HG03025 (cell line): ENCODE results near the gene AP3D1.
"Not testable (repeated sequence)": the region's sequence is repeated elsewhere in the genome, so short reads cannot be mapped to it uniquely, and the experiment has no call there.

Experiments used
- ATAC-seq: cut with Tn5 transposase; IDR thresholded peaks from one replicate; pipeline ENCODE4 v1.9.1; 2021; ENCODE audit warnings: mild to moderate bottlenecking, moderate library complexity; ENCODE audit not compliant: unreplicated experiment, low FRiP score

AP3D1 gene

DNA sequence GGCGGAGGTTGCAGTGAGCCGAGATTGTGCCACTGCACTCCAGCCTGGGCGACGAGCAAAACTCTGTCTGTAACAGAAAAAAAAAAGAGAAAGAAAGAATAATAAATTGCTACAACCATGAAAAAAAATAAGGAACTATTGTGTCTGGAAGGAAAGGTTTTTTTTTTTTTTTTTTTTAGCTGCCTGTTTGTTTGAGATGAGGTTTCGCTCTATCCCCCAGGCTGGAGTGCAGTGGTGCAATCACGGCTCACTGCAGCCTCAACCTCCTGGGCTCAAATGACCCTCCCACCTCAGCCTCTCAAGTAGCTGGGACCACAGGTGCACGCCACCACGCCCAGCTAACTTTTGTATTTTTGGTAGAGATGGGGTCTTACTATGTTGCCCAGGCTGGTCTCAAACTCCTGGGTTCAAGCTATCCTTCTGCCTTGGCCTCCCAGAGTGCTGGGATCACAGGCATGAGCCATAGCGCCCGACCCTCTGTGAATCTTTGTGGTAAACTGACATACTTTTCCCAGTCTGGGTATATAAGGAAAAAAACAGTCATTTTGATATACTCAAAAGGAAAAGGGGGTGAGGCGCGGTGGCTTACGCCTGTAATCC, 59.3 kb downstream of the AP3D1 start:
- not testable (repeated sequence) for ATAC-seq

DNA sequence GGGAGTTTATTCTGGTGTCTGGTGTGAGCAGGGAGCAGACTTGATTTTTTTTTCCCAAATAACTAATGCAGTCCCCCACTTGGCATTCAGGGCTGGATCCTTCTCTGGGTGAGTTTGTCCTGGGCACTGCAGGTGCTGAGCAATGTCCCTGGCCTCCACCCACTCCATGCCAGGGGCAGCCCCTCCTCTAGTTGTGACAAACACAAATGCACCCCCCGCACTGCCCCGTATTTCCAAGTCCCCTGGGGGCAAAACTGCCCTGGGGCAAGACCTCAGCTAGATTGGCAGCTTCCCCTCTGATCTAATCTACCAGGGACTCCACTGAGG, 61.7 kb downstream of the AP3D1 start:
- no peak for ATAC-seq

- ATAC-seq = no peak
These were observed 62.2 kb downstream of the AP3D1 start for GRCh38 chr19:2089001-2089711.

- no peak for ATAC-seq
These were observed 63.7 kb downstream of the AP3D1 start for GRCh38 chr19:2087621-2088100.

DNA sequence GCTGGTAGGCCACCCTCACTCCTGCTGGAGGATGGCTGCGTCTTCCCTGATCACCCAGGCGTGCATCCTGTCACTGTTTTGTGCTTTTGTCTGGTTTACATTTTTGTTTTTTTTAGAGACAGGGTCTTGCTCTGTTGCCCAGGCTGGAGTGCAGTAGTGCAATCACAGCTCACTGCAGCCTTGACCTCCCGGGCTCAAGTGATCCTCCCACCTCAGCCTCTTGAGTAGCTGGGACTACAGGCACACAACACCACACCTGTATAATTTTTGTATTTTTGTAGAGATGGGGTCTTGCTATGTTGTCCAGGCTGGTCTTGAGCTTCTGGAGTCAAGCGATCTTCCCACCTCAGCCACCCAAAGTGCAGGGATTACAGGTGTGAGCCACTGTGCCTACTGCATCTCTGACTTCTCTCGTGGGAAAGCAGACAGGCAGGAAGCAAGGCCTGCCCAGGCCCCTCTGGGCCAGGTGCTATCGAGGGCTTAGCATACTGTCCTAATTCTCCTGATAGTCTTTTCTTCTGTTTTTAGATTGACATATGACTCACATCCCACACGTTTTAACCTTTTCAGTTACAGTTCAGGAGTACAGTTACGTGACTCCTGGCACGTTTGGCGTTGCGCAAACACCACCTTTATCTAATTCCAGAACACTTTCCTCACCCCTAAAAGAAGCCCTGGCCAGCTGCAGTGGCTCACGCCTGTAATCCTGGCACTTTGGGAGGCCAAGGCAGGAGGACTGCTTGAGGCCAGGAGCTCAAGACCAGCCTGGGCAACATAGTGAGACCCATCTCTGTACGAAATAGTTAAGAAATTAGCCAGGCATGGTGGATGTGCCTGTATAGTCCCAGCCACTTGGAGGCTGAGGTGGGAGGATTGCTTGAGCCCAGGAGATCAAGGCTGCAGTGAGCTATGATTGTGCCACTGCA, 64.4 kb downstream of the AP3D1 start:
- ATAC-seq = not testable (repeated sequence)

- no peak for ATAC-seq
These were observed 66.2 kb downstream of the AP3D1 start for GRCh38 chr19:2084993-2085720.

DNA sequence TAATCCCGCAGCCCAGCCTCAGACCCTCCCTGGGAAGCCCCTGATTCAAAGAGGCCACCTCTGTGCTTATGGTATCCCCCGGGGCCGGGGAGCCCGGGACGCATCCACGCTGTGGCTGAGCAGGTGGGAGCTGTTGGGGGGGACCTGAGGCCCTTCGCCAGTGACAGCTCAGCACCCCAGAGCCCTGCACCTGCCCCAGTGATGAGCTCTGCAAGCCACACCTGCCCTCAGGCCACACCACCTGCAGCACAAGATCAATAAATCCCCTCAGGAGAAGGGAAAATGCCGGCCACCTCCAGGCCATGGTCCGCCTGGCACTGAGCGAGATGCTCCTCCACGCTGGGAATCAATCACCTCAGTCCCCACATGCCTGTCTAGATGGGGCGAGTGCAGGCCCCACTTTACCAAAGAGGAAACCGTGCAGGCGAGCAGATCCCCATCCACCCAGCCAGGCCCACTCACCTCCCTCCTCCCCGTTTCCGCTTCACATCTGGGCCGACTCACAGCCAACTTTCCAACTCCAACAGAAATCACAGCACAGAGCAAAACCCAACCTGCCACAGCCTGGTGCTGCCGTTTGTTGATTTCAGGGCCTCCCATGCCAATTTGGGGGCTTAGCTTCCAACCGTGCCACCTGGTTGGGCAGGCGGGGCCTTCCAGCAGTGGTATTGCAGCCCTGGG, 68.1 kb downstream of the AP3D1 start:
- no peak for ATAC-seq

- ATAC-seq = no peak
These were observed 69.2 kb downstream of the AP3D1 start for GRCh38 chr19:2081873-2082810.

DNA sequence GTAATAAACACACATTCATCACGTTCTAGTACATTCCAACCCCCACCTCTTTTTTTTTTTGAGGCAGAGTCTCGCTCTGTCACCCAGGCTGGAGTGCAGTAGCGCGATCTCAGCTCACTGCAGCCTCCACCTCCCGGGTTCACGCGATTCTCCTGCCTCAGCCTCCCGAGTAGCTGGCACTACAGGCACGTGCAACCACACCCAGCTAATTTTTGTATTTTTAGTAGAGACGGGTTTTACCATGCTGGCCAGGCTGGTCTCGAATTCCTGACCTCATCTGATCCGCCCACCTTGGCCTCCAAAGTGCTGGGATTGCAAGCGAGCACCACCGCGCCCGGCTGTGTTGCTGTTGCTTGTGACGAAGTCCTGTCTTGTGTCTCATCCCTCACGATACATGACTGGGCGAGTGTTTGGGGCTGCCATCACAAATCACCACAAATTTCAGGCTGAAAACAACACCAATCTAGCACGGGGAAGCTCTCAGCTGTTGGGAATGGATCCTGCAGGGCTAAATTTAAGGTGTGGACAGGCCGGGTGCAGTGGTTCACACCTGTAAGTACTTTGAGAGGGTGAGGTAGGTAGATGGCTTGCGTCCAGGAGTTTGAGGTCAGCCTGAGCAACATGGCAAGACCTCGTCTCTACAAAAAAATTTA, 70.9 kb downstream of the AP3D1 start:
- no peak for ATAC-seq

GRCh38 chr19:2079865-2080301, 71.5 kb downstream of the AP3D1 start:
- ATAC-seq = no peak

- no peak for ATAC-seq
These were observed 72.1 kb downstream of the AP3D1 start for GRCh38 chr19:2079076-2079864.

GRCh38 chr19:2077833-2078619, 73.3 kb downstream of the AP3D1 start:
- ATAC-seq = no peak

DNA sequence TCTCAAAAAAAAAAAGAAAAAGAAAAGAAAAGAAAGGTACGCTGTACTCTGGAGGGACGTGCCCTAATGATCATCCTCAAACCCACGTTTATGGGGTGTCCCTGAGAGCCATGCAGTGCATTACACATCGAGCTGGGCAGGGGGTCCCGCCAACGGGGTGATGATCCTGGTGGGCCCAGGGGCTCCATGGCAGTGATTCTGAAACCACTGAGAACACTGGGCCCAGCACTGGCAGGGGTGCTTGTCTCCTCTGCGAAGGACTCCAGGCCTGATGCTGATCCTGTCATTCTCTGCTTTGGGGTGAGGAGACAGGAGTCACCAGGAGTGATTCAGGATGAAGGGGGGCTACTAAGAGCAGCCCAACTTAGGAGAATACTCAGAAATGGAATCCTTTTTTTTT, 74.0 kb downstream of the AP3D1 start:
- ATAC-seq = no peak

DNA sequence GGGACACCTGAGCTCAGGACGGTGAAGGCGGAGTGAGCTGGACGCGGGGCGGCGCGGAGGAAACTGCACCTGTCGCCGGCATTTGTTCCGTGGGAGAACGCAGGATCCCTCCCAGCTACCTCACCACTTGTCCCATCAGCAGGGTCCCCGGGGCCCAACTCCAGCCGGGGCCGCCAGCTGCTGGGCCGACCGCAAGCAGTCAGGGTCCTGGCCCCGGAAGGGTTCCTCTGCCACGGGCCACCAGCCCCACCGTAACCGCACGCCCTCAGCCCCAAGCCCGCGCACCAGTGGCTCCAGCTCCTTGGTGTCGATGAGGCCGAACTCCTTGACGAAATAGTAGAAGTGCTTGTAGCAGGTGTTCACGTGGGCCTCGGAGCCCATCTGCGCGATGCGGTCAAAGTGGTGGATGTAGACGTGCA, 74.8 kb downstream of the AP3D1 start:
- ATAC-seq = no peak

DNA sequence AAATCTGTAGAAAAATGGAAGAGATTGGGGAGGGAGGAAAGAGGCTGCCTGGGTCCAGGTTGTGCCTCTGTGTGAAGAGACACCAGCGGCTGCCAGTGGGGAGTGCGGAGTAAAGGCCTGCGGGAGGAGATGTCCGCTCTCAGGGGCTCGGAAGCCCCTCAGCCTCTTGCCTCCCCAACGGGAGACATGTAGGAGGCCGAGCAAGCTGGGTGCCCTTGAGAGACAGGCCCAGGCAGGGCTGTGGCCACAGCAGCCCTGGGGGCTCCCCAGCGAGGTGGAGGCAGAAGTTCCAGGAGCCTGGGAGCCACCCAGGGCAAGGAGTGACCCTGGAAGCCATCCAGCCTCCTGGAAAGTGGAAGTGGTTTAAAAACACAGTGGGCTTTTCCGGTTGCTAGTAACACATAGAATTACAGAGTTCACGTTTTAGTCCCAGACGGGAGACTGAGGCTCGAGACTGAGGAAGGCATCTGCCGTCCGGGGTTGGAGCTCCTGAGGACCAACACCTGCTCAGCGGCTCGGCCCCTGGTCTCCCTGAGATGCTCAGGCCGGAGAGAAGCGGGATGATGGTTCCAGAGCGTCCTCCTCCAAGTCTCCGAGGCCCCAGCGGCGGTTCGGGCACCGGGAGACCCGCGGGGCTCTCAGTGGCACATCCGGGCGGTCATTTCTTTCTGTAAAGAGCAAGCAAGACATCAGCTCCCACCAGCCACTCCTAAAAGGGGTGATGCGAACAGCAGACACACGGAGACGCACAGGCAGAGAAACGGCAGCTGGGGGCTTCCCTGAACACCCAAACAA, 78.4 kb downstream of the AP3D1 start:
- no peak for ATAC-seq
